Measurements from ENCODE around the gene ERCC2.
A peak's percentile ranks its signal among the peaks of the same experiment; 100 is the strongest.

ERCC2 gene

DNA sequence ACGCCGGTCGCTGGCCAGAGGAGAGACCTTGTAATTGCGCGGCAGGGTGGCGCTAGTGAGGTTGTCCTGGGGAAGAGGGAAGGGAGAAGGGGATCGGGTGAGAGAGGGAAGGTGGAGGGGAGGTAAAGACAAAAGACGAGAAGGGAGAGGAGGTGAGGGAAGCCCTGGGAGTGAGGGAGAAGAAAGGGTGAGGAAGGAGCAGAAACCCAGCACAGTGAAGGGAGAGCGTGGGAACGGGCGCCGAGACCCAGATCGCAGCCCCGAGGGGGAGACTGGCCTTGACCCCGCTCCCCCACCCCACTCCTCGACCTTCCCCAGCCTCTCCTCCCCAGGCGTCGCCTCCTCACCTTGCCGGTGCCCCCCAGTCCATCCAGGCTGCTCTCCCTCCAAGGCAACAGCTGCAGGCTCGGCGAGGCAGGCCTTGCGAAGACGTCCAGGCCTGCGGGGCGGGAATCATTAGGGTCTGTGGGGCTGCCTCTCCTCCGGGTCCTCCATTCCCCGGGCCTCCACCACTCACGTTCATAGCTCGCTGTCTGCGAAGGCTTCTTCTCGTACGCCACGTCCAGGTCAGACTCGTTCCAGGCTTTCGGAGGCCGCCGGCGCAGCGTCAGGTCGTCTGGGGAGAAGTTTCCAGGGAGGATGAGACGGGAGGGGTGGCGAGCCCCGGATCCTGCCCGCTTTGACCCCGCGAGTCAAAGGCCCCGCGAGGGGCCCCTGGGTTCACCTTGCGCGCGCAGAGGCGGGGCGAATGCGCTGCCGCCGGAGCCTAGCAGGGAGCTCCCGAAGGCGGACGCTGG is 25.6 kb upstream of the ERCC2 start:
- no peak for DNase-seq (ENCODE audit: low read depth)
- TF ChIP-seq, protein P1, sequence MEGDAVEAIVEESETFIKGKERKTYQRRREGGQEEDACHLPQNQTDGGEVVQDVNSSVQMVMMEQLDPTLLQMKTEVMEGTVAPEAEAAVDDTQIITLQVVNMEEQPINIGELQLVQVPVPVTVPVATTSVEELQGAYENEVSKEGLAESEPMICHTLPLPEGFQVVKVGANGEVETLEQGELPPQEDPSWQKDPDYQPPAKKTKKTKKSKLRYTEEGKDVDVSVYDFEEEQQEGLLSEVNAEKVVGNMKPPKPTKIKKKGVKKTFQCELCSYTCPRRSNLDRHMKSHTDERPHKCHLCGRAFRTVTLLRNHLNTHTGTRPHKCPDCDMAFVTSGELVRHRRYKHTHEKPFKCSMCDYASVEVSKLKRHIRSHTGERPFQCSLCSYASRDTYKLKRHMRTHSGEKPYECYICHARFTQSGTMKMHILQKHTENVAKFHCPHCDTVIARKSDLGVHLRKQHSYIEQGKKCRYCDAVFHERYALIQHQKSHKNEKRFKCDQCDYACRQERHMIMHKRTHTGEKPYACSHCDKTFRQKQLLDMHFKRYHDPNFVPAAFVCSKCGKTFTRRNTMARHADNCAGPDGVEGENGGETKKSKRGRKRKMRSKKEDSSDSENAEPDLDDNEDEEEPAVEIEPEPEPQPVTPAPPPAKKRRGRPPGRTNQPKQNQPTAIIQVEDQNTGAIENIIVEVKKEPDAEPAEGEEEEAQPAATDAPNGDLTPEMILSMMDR (IDR thresholded peaks at IDR 0.05; ENCODE audit: insufficient read depth, low read depth, low read length, missing control alignments), result no peak
- no peak overlapping the region for H3K4me3 ChIP-seq (ENCODE audit: low read depth, low read length)

DNA sequence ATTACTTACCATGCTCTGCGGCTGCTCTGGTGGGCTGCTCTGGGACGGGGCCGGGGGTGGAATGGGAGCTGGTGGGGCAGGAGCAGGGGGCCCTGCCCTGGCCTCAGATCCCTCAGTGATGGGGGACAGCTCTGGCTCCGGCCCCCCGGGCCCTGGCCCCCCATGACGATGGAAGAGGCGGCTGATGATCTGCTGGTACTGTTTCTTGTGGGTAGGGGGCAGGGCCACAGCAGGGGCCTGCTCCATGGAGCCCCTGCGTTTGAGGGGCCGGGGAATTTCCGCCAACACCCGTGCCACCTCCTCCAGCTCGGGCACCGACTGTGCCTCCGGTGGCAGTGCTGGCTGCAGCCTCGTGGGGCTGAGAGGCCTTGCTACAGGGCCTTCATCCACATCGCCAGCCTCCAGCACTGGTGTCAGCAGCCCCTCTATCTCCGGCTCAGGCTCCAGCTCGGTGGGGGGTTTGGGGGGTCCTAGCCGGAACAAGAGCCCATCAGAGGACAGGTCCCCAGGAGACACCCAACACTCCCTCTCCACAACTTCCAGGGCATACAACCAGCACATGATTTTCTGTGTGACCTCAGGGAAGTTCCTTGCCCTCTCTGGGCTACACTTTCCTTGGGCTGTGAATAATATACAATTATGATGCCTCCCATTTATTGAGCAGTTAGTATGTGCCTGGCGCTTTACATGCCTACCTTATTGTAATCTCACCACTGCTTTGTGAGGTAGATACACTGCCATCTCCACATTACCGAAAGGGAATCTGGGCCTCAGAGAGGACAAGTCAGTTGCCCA is 21.7 kb upstream of the ERCC2 start:
- no peak for DNase-seq (ENCODE audit: low read depth)
- TF ChIP-seq, protein P1 (IDR thresholded peaks at IDR 0.05; ENCODE audit: insufficient read depth, low read depth, low read length, missing control alignments), result no peak

DNA sequence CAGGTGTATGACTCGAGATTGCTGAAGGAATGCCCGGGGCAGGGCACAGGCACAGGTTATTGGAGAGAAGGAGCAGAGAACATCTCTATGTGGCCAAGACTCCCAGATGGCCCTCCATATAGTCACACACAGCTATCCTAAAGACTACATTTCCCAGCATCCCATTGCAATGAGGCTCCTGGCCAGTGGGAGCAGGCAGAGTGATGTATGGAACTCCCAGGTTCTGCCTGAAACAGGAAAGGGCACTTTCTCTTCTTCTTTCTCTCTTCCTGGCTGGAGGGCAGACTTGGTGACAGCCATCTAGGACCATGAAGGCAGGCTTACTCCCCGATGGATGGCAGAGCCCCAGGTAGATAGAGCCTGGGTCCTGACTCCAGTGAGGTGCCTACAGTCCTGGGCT is 21.0 kb upstream of the ERCC2 start:
- H3K4me3 ChIP-seq (ENCODE audit: low read depth, low read length), result peak overlapping the region; percentile 1
- TF ChIP-seq, protein P1 (IDR thresholded peaks at IDR 0.05; ENCODE audit: insufficient read depth, low read depth, low read length, missing control alignments), result no peak
- peak; percentile 63 for DNase-seq (ENCODE audit: low read depth)

More for the DNA sequence above, 21.7 kb upstream of the ERCC2 start:
- peak overlapping the region; percentile 1 for H3K4me3 ChIP-seq (ENCODE audit: low read depth, low read length)

DNA sequence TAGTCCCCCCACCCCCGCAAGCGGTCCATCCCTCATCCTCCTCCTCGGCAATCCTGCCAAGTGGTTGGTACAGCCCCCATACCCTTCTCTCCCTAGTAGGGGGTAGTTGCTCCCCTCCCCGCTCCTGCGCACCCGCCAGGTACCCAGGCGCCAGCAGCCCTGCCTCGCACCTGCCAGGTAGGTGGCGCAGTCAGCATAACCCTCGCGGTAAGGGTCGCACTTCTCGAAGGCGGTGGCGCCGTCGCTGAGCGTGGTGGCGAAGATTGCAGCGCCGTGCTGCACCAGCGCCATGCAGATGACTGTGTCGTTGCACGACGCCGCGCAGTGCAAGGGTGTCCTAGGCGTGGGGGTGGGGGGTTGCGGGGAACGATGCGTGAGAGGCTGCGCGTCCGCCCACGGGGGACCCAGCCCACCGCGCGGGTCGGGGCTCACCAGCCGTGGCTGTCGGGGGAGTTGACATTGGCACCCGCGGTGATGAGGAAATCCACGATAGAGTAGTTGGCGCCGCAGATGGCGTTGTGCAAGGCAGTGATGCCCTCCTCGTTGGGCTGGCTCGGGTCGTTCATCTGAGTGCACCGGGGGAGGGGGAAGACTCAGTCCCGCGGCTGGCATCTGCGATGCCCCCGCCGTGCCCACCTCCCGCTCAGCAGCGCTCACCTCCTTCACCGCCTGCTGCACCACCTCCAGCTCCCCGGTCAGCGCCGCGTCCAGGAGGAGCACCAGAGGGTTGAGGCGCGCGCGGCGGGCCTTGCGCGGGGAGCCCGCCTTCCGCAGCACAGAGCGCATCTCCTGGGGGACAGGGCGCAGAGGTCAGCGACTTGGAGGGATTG is 15.2 kb upstream of the ERCC2 start:
- TF ChIP-seq, protein P1 (IDR thresholded peaks at IDR 0.05; ENCODE audit: insufficient read depth, low read depth, low read length, missing control alignments), result no peak
- no peak overlapping the region for H3K4me3 ChIP-seq (ENCODE audit: low read depth, low read length)
- DNase-seq (ENCODE audit: low read depth), result no peak

DNA sequence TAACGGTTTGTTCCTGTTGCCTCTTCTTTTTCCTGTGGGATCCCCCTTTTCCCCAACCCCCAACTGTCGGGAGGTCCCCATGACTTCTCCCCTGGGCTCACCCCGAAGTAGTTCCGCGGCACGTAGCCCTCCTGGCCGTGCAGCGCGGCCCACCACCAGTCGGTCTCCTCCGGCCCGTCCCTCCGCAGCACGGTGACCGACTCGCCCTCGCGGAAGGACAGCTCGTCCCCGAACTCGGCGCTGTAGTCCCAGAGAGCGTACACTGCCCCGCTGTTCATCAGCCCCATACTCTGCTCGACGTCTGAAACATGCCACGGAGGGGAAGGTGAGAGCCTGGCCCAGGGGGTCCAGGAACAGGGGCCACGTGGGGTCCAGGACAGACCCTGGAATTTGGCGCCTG is 12.1 kb upstream of the ERCC2 start:
- no peak overlapping the region for H3K4me3 ChIP-seq (ENCODE audit: low read depth, low read length)
- TF ChIP-seq, protein P1 (IDR thresholded peaks at IDR 0.05; ENCODE audit: insufficient read depth, low read depth, low read length, missing control alignments), result no peak
- DNase-seq (ENCODE audit: low read depth), result no peak

DNA sequence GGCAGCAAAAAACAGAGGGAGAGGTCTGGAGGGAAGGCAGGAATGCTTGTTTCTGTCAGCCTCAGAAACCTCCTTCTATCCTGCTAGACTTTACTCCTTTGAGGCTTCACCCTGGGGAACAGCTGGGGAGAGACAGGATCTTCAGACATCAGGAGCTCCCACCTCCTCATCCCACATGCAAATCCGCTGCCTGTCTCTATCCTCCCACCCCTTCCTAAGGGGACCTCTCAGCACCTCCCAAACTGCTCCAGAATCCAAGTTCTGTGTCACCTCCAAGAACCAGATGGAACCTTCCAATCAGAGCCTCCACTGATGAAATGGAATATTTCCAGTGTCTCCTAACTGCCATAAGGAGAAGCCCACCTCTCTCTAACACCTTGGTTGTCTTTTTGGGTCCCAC is 9.7 kb upstream of the ERCC2 start:
- TF ChIP-seq, protein P1 (IDR thresholded peaks at IDR 0.05; ENCODE audit: insufficient read depth, low read depth, low read length, missing control alignments), result no peak
- H3K4me3 ChIP-seq (ENCODE audit: low read depth, low read length), result no peak overlapping the region
- no peak for DNase-seq (ENCODE audit: low read depth)

Measured in GM12865 (cell line).